ENCODE results near the gene OSBPL2.

The OSBPL2 gene

DNA sequence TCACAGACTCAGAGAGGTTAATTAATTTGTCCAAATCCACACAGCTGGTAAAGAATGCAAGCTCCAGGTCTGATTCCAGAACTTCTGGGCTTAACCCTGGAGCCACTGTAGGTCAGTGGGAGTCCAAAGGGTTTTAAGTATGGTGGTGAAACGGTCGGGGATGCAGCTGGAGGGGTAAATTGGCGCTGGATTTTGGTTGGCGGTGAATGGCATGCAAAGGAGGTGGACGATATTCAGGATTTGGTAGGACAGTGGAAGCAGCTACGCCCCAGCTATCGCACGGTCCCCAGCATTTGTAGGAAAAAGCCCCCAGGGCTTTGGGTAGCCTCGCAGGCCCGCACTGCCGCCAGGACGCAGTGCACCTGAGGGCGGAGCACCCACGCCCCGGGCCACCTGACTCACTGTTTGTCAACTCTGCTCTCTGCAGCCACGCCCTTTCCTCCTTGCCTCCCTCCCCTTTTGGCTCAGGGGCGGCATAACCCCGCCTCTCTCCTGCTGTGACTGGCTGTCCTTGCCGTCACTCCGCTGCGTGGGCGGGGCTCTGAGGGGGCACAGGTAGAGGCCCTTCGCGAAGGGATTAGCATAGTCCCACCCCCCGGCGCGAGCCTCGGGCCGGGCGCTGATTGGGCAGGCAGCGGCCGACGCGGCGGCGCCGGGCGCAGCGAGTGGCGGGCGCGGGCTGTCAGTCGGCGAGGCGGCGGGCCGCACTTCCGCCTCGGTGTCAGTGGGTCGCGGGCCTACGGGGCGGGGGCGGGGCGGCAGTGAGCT lies at the start of gene OSBPL2:
OSBPL2 (plus strand) TSS at position 721 of the 768 bp plus-strand sequence. CDS start 17,664 bp downstream, outside the sequence.
- peaks cover 0 to 2% of the 10 kb centered on the region in 2 donors for H3K9me3 Mint-ChIP-seq
- H3K27ac Mint-ChIP-seq: peak within 1 kb of the TSS; percentile 86
- no peaks in the 10 kb centered on the region for H3K27me3 Mint-ChIP-seq
- H3K36me3 Mint-ChIP-seq: peaks cover 6 to 8% of the 10 kb centered on the region in 2 donors
- peak; percentile 100 for DNase-seq
- ATAC-seq (replicated peaks): peak; percentile 97 to 99
- peak within 1 kb of the TSS; percentile 84 to 85 for H3K4me3 Mint-ChIP-seq
- H3K4me1 Mint-ChIP-seq: peaks cover 20 to 36% of the 10 kb centered on the region in 2 donors

- ATAC-seq (replicated peaks) (no peak), DNase-seq (no peak)
- no peaks in the 10 kb centered on the region for H3K27me3 Mint-ChIP-seq
- H3K4me3 Mint-ChIP-seq: no peak overlapping the region
- H3K27ac Mint-ChIP-seq: no peak overlapping the region
- H3K4me1 Mint-ChIP-seq: peaks cover 12 to 13% of the 10 kb centered on the region in 2 donors
- peaks cover 22 to 40% of the 10 kb centered on the region in 2 donors for H3K36me3 Mint-ChIP-seq
- no peaks in the 10 kb centered on the region for H3K9me3 Mint-ChIP-seq
Measured at GRCh38 chr20:62190639-62191411, 47.5 kb upstream of the OSBPL2 start.

DNA sequence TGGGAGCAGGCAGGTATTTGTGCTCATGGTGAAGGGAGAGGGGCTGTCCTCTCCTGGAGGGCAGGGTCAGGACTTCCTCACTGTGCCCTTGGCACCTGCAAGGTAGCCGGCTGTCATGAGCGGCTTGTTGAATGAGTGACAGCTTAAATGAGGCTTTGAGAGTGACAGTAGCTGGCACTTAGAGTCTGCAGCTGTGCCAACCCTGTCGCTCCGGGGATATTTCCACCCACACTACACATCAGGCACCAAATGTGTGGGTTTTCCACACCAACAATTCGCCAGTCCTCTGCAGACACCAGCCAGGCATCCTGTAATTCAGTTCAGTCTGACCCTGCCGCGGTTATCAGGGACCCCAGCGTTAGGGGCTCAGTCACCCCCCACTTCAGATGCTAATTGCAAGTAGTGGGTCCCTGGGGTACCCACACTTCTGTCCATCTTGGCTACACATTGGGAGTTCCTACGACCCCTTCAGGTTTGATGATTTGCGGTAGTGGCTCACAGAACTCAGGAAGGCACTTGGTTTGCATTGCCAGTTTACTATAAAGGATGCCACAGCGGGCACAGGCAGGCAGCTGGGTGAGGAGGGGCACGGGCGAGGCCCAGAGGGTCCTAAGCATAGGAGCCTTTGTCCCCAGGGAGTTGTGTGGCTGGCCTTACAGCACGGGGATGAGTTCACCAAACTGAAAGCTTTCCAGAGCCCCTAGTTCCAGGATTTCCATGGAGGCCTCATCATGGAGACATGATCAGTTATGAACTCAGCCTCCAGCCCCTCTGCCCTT lies 46.4 kb upstream of the OSBPL2 start:
- Mint-ChIP-seq H3K4me1 (peaks cover 7 to 9% of the 10 kb centered on the region in 2 donors), H3K9me3 (no peaks in the 10 kb centered on the region), H3K27ac (no peak overlapping the region), H3K36me3 (peaks cover 20 to 36% of the 10 kb centered on the region in 2 donors), H3K4me3 (no peak overlapping the region), H3K27me3 (no peaks in the 10 kb centered on the region)
- DNase-seq (no peak), ATAC-seq (replicated peaks) (no peak)

DNA sequence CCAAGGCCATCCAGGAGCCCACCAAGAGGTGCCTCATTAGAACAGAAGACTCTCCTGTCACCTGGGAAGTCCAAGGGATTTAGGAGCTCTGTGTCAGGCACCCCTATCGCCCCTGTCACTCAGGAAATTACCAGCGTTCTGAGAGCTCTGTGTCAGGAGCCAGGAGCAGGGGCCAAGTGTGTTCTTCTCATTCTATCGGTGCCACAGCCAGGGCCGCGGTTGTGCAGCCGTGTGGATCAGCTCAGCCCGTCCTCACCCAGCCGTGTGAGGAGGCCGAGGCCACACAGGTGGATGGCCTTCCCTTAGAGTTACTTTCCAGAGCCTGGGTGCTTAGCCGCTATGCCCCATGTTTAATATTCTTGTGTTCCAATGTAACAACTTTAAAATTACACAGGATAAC lies 45.7 kb upstream of the OSBPL2 start:
- peaks cover 20 to 35% of the 10 kb centered on the region in 2 donors for H3K36me3 Mint-ChIP-seq
- H3K27me3 Mint-ChIP-seq: no peaks in the 10 kb centered on the region
- H3K27ac Mint-ChIP-seq: no peak overlapping the region
- DNase-seq (no peak), ATAC-seq (replicated peaks) (no peak)
- no peaks in the 10 kb centered on the region for H3K9me3 Mint-ChIP-seq
- peaks cover 2 to 4% of the 10 kb centered on the region in 2 donors for H3K4me1 Mint-ChIP-seq
- H3K4me3 Mint-ChIP-seq: no peak overlapping the region

- H3K36me3 Mint-ChIP-seq: peaks cover 24 to 39% of the 10 kb centered on the region in 2 donors
- H3K4me3 Mint-ChIP-seq: no peak overlapping the region
- DNase-seq (no peak), ATAC-seq (replicated peaks) (no peak)
- no peaks in the 10 kb centered on the region for H3K9me3 Mint-ChIP-seq
- no peak overlapping the region for H3K27ac Mint-ChIP-seq
- H3K4me1 Mint-ChIP-seq: no peaks in the 10 kb centered on the region
- H3K27me3 Mint-ChIP-seq: no peaks in the 10 kb centered on the region
Measured at GRCh38 chr20:62193079-62194025, 45.0 kb upstream of the OSBPL2 start.

- Mint-ChIP-seq H3K9me3 (no peaks in the 10 kb centered on the region), H3K4me1 (no peaks in the 10 kb centered on the region), H3K36me3 (peaks cover 35 to 49% of the 10 kb centered on the region in 2 donors), H3K27ac (no peak overlapping the region), H3K4me3 (no peak overlapping the region), H3K27me3 (no peaks in the 10 kb centered on the region)
- ATAC-seq (replicated peaks): no peak
- DNase-seq: no peak
Measured at GRCh38 chr20:62195075-62195405, 43.3 kb upstream of the OSBPL2 start.

GRCh38 chr20:62195736-62196135 lies 42.6 kb upstream of the OSBPL2 start:
- Mint-ChIP-seq H3K9me3 (no peaks in the 10 kb centered on the region), H3K27me3 (no peaks in the 10 kb centered on the region), H3K4me1 (peaks cover 3% of the 10 kb centered on the region in 2 donors), H3K36me3 (peaks cover 35 to 49% of the 10 kb centered on the region in 2 donors), H3K4me3 (no peak overlapping the region), H3K27ac (no peak overlapping the region)
- DNase-seq: no peak
- ATAC-seq (replicated peaks): no peak

- Mint-ChIP-seq H3K9me3 (no peaks in the 10 kb centered on the region), H3K4me1 (peaks cover 7 to 8% of the 10 kb centered on the region in 2 donors), H3K36me3 (peaks cover 38 to 48% of the 10 kb centered on the region in 2 donors), H3K27ac (no peak overlapping the region), H3K4me3 (no peak overlapping the region), H3K27me3 (no peaks in the 10 kb centered on the region)
- no peak for ATAC-seq (replicated peaks)
- no peak for DNase-seq
Measured at GRCh38 chr20:62196286-62196685, 42.0 kb upstream of the OSBPL2 start.

GRCh38 chr20:62197311-62197710 lies 41.0 kb upstream of the OSBPL2 start:
- H3K4me1 Mint-ChIP-seq: peaks cover 16 to 19% of the 10 kb centered on the region in 2 donors
- peaks cover 46 to 56% of the 10 kb centered on the region in 2 donors for H3K36me3 Mint-ChIP-seq

GRCh38 chr20:62197801-62198200 lies 40.5 kb upstream of the OSBPL2 start:
- Mint-ChIP-seq H3K27ac (no peak overlapping the region), H3K27me3 (no peaks in the 10 kb centered on the region), H3K9me3 (no peaks in the 10 kb centered on the region), H3K36me3 (peaks cover 49 to 60% of the 10 kb centered on the region in 2 donors), H3K4me1 (peaks cover 17 to 24% of the 10 kb centered on the region in 2 donors), H3K4me3 (no peak overlapping the region)
- no peak for DNase-seq
- ATAC-seq (replicated peaks): no peak

More at GRCh38 chr20:62197311-62197710, 41.0 kb upstream of the OSBPL2 start:
- Mint-ChIP-seq H3K9me3 (no peaks in the 10 kb centered on the region), H3K27me3 (no peaks in the 10 kb centered on the region), H3K27ac (no peak overlapping the region), H3K4me3 (no peak overlapping the region)
- ATAC-seq (replicated peaks) (no peak), DNase-seq (no peak)

DNA sequence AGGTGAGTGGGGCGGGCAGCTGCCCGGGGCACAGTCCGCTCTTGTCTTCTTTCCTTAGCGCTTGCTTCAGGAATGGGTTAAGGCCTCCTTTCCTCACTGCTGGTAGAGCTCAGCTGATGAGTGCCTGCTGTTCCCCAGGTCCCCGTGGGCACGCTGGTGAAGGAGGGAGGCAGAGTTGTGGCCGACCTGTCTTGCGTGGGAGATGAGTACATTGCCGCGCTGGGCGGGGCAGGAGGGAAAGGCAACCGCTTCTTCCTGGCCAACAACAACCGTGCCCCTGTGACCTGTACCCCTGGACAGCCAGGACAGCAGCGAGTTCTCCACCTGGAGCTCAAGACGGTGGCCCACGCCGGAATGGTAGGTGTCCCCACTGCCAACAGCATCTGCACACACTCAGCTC lies 39.8 kb upstream of the OSBPL2 start:
- no peaks in the 10 kb centered on the region for H3K9me3 Mint-ChIP-seq
- no peaks in the 10 kb centered on the region for H3K27me3 Mint-ChIP-seq
- ATAC-seq (replicated peaks) (no peak), DNase-seq (no peak)
- no peak overlapping the region for H3K4me3 Mint-ChIP-seq
- peaks cover 20 to 31% of the 10 kb centered on the region in 2 donors for H3K4me1 Mint-ChIP-seq
- H3K36me3 Mint-ChIP-seq: peaks cover 49 to 61% of the 10 kb centered on the region in 2 donors
- no peak overlapping the region for H3K27ac Mint-ChIP-seq

DNA sequence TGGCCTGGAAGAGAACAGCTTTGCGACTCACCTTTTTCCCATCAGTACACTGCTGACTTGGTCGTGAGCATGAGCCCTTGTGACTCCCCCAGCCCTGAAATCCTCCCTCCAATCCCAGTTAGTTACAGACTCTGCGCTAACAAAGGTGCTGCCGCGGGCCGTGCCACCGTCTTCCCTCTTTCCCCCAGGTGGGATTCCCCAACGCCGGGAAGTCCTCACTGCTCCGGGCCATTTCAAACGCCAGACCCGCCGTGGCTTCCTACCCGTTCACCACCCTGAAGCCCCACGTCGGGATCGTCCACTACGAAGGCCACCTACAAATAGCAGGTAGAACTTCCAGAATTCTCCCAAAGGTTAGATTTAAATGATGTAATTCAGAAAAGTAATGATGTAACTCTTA lies 39.4 kb upstream of the OSBPL2 start:
- H3K27me3 Mint-ChIP-seq: no peaks in the 10 kb centered on the region
- no peak overlapping the region for H3K27ac Mint-ChIP-seq
- no peaks in the 10 kb centered on the region for H3K9me3 Mint-ChIP-seq
- peaks cover 51 to 62% of the 10 kb centered on the region in 2 donors for H3K36me3 Mint-ChIP-seq
- no peak for DNase-seq
- peaks cover 22 to 34% of the 10 kb centered on the region in 2 donors for H3K4me1 Mint-ChIP-seq
- ATAC-seq (replicated peaks): no peak
- H3K4me3 Mint-ChIP-seq: no peak overlapping the region

DNA sequence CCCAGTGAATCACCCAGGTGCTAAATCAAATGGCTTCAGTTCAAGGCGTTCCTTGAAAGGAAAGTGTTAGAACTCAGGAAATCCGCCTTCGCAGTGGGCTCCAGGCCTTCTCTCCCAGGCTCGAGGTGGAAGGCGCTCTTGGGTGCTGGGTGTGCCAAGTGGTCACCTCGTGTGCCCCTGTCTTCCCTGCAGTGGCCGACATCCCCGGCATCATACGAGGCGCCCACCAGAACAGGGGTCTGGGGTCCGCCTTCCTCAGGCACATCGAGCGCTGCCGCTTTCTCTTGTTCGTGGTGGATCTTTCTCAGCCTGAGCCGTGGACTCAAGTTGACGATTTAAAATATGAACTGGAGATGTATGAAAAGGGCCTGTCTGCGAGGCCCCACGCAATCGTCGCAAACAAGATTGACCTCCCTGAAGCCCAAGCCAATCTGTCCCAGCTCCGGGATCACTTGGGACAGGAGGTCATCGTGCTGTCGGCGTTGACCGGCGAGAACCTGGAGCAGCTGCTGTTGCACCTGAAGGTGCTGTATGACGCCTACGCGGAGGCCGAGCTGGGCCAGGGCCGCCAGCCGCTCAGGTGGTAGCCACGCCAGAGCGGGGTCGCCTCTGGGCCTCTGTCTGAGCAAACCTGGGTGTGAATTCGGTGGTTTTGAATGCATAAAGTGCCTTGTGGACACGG lies 37.7 kb upstream of the OSBPL2 start:
- Mint-ChIP-seq H3K4me1 (peaks cover 22 to 34% of the 10 kb centered on the region in 2 donors), H3K9me3 (no peaks in the 10 kb centered on the region), H3K27me3 (no peaks in the 10 kb centered on the region), H3K36me3 (peaks cover 47 to 65% of the 10 kb centered on the region in 2 donors), H3K4me3 (no peak overlapping the region), H3K27ac (no peak overlapping the region)
- DNase-seq: no peak
- ATAC-seq (replicated peaks): no peak
